Measurements from ENCODE around the gene NR2F1-AS1.

GRCh38 chr5:93407454-93407853 is 173.6 kb downstream of the NR2F1-AS1 start:
- TF ChIP-seq TCF4 (CRISPR knock-in tag; IDR thresholded peaks at IDR 0.05; ENCODE audit: borderline replicate concordance) (no peak), ZFP3 (CRISPR knock-in tag; IDR thresholded peaks at IDR 0.05) (no peak), CSRNP3 (CRISPR knock-in tag; IDR thresholded peaks at IDR 0.05) (no peak), ZNF70 (CRISPR knock-in tag; IDR thresholded peaks at IDR 0.05) (no peak), RARB (CRISPR knock-in tag; IDR thresholded peaks at IDR 0.05) (no peak), ZFP30 (CRISPR knock-in tag; IDR thresholded peaks at IDR 0.05) (no peak), BACH2 (CRISPR knock-in tag; IDR thresholded peaks at IDR 0.05; ENCODE audit: borderline replicate concordance) (no peak), ZNF8 (CRISPR knock-in tag; IDR thresholded peaks at IDR 0.05) (no peak)
